ENCODE results near the gene TP53BP1.

The TP53BP1 gene

GRCh38 chr15:43529141-43529540, 36.2 kb upstream of the TP53BP1 start:
- H3K79me1 ChIP-seq (replicated peaks; ENCODE audit: low read length, poor library complexity, severe bottlenecking) = peaks cover 2% of the 10 kb centered on the region
- WGBS = 98% methylated on average over 13 of the region's 15 CpGs

GRCh38 chr15:43528542-43529007, 35.6 kb upstream of the TP53BP1 start:
- Histone ChIP-seq H3K4ac (ENCODE audit: low read depth in 1 of 2, low read length in 2 of 2) (no peak overlapping the region), H3K23ac (ENCODE audit: low read length in 2 of 2) (no peak overlapping the region), H3K14ac (ENCODE audit: low read length in 2 of 2) (no peak overlapping the region), H2BK5ac (ENCODE audit: low read depth, low read length, poor library complexity, severe bottlenecking) (no peak overlapping the region), H2BK15ac (ENCODE audit: low read depth, poor library complexity, severe bottlenecking) (no peak overlapping the region), H3K18ac (ENCODE audit: low read depth in 1 of 2, low read length in 2 of 2) (no peak overlapping the region), H3K4me2 (ENCODE audit: low read length, poor library complexity, severe bottlenecking) (no peak overlapping the region), H3K9me3 (ENCODE audit: control insufficient read depth, low read length) (no peaks in the 10 kb centered on the region), H2AFZ (ENCODE audit: low read depth, low read length) (no peak overlapping the region), H3K4me3 (ENCODE audit: insufficient read depth in 1 of 2, low read depth in 1 of 2, low read length in 2 of 2) (no peak overlapping the region), H2BK12ac (ENCODE audit: low read length in 2 of 2) (no peak overlapping the region), H3K79me1 (replicated peaks; ENCODE audit: low read length, poor library complexity, severe bottlenecking) (peaks cover 2% of the 10 kb centered on the region), H4K91ac (ENCODE audit: low read length) (no peak overlapping the region), H3K9ac (ENCODE audit: low read length) (no peak overlapping the region), H2AK5ac (ENCODE audit: low read length, severe bottlenecking) (no peak overlapping the region), H3K36me3 (ENCODE audit: control insufficient read depth in 1 of 2, insufficient read depth in 2 of 2, low read depth in 1 of 2, low read length in 2 of 2) (peaks cover 58 to 74% of the 10 kb centered on the region in 2 experiments), H4K8ac (ENCODE audit: low read length) (no peak overlapping the region), H3K27me3 (ENCODE audit: control insufficient read depth in 1 of 2, insufficient read depth in 1 of 2, low read length in 2 of 2) (no peaks in the 10 kb centered on the region), H3K4me1 (ENCODE audit: control insufficient read depth, insufficient read depth, low read depth, low read length) (peaks cover 18% of the 10 kb centered on the region), H2BK120ac (ENCODE audit: low read depth, low read length) (no peak overlapping the region), H3K27ac (ENCODE audit: low read length, poor library complexity, severe bottlenecking) (no peak overlapping the region)
- WGBS = 90% methylated on average over 10 of the region's 11 CpGs
- no peak for DNase-seq

More at GRCh38 chr15:43529141-43529540, 36.2 kb upstream of the TP53BP1 start:
- no peak overlapping the region for H2BK15ac ChIP-seq (ENCODE audit: low read depth, poor library complexity, severe bottlenecking)
- peaks cover 18% of the 10 kb centered on the region for H3K4me1 ChIP-seq (ENCODE audit: control insufficient read depth, insufficient read depth, low read depth, low read length)
- peaks cover 53 to 68% of the 10 kb centered on the region in 2 experiments for H3K36me3 ChIP-seq (ENCODE audit: control insufficient read depth in 1 of 2, insufficient read depth in 2 of 2, low read depth in 1 of 2, low read length in 2 of 2)
- no peak overlapping the region for H3K4me3 ChIP-seq (ENCODE audit: insufficient read depth in 1 of 2, low read depth in 1 of 2, low read length in 2 of 2)
- no peak overlapping the region for H2BK120ac ChIP-seq (ENCODE audit: low read depth, low read length)
- H3K4ac ChIP-seq (ENCODE audit: low read depth in 1 of 2, low read length in 2 of 2) = no peak overlapping the region
- H3K27ac ChIP-seq (ENCODE audit: low read length, poor library complexity, severe bottlenecking) = no peak overlapping the region
- no peak overlapping the region for H2AK5ac ChIP-seq (ENCODE audit: low read length, severe bottlenecking)
- no peaks in the 10 kb centered on the region for H3K27me3 ChIP-seq (ENCODE audit: control insufficient read depth in 1 of 2, insufficient read depth in 1 of 2, low read length in 2 of 2)
- H2AFZ ChIP-seq (ENCODE audit: low read depth, low read length) = no peak overlapping the region
- H3K9ac ChIP-seq (ENCODE audit: low read length) = no peak overlapping the region
- no peaks in the 10 kb centered on the region for H3K9me3 ChIP-seq (ENCODE audit: control insufficient read depth, low read length)
- no peak overlapping the region for H3K23ac ChIP-seq (ENCODE audit: low read length in 2 of 2)
- H4K8ac ChIP-seq (ENCODE audit: low read length) = no peak overlapping the region
- H3K18ac ChIP-seq (ENCODE audit: low read depth in 1 of 2, low read length in 2 of 2) = no peak overlapping the region
- no peak for DNase-seq
- no peak overlapping the region for H3K4me2 ChIP-seq (ENCODE audit: low read length, poor library complexity, severe bottlenecking)
- no peak overlapping the region for H2BK12ac ChIP-seq (ENCODE audit: low read length in 2 of 2)
- no peak overlapping the region for H3K14ac ChIP-seq (ENCODE audit: low read length in 2 of 2)
- H2BK5ac ChIP-seq (ENCODE audit: low read depth, low read length, poor library complexity, severe bottlenecking) = no peak overlapping the region
- no peak overlapping the region for H4K91ac ChIP-seq (ENCODE audit: low read length)

- no peak overlapping the region for H3K9ac ChIP-seq (ENCODE audit: low read length)
- H2BK5ac ChIP-seq (ENCODE audit: low read depth, low read length, poor library complexity, severe bottlenecking) = no peak overlapping the region
- H3K27me3 ChIP-seq (ENCODE audit: control insufficient read depth in 1 of 2, insufficient read depth in 1 of 2, low read length in 2 of 2) = no peaks in the 10 kb centered on the region
- no peak overlapping the region for H3K4ac ChIP-seq (ENCODE audit: low read depth in 1 of 2, low read length in 2 of 2)
- H3K23ac ChIP-seq (ENCODE audit: low read length in 2 of 2) = no peak overlapping the region
- no peak overlapping the region for H3K27ac ChIP-seq (ENCODE audit: low read length, poor library complexity, severe bottlenecking)
- H3K36me3 ChIP-seq (ENCODE audit: control insufficient read depth in 1 of 2, insufficient read depth in 2 of 2, low read depth in 1 of 2, low read length in 2 of 2) = peaks cover 64 to 80% of the 10 kb centered on the region in 2 experiments
- peaks cover 18% of the 10 kb centered on the region for H3K4me1 ChIP-seq (ENCODE audit: control insufficient read depth, insufficient read depth, low read depth, low read length)
- DNase-seq = no peak
- H3K4me2 ChIP-seq (ENCODE audit: low read length, poor library complexity, severe bottlenecking) = no peak overlapping the region
- H3K18ac ChIP-seq (ENCODE audit: low read depth in 1 of 2, low read length in 2 of 2) = no peak overlapping the region
- H3K4me3 ChIP-seq (ENCODE audit: insufficient read depth in 1 of 2, low read depth in 1 of 2, low read length in 2 of 2) = no peak overlapping the region
- no peak overlapping the region for H2AFZ ChIP-seq (ENCODE audit: low read depth, low read length)
- no peak overlapping the region for H4K8ac ChIP-seq (ENCODE audit: low read length)
- H2BK15ac ChIP-seq (ENCODE audit: low read depth, poor library complexity, severe bottlenecking) = no peak overlapping the region
- H3K79me1 ChIP-seq (replicated peaks; ENCODE audit: low read length, poor library complexity, severe bottlenecking) = peaks cover 4% of the 10 kb centered on the region
- no peak overlapping the region for H3K14ac ChIP-seq (ENCODE audit: low read length in 2 of 2)
- H2BK120ac ChIP-seq (ENCODE audit: low read depth, low read length) = no peak overlapping the region
- no peak overlapping the region for H2BK12ac ChIP-seq (ENCODE audit: low read length in 2 of 2)
- H3K9me3 ChIP-seq (ENCODE audit: control insufficient read depth, low read length) = no peaks in the 10 kb centered on the region
- WGBS = 93% methylated on average over 12 of the region's 12 CpGs
- no peak overlapping the region for H2AK5ac ChIP-seq (ENCODE audit: low read length, severe bottlenecking)
- H4K91ac ChIP-seq (ENCODE audit: low read length) = no peak overlapping the region
Observed at GRCh38 chr15:43527802-43528541, 35.0 kb upstream of the TP53BP1 start.

- Histone ChIP-seq H3K4me3 (ENCODE audit: insufficient read depth in 1 of 2, low read depth in 1 of 2, low read length in 2 of 2) (no peak overlapping the region), H3K4me2 (ENCODE audit: low read length, poor library complexity, severe bottlenecking) (no peak overlapping the region), H3K23ac (ENCODE audit: low read length in 2 of 2) (no peak overlapping the region), H3K9ac (ENCODE audit: low read length) (no peak overlapping the region), H2BK15ac (ENCODE audit: low read depth, poor library complexity, severe bottlenecking) (no peak overlapping the region), H3K27me3 (ENCODE audit: control insufficient read depth in 1 of 2, insufficient read depth in 1 of 2, low read length in 2 of 2) (no peaks in the 10 kb centered on the region), H3K18ac (ENCODE audit: low read depth in 1 of 2, low read length in 2 of 2) (no peak overlapping the region), H3K4ac (ENCODE audit: low read depth in 1 of 2, low read length in 2 of 2) (no peak overlapping the region), H2BK120ac (ENCODE audit: low read depth, low read length) (no peak overlapping the region), H3K4me1 (ENCODE audit: control insufficient read depth, insufficient read depth, low read depth, low read length) (peaks cover 18% of the 10 kb centered on the region), H4K91ac (ENCODE audit: low read length) (no peak overlapping the region), H2BK5ac (ENCODE audit: low read depth, low read length, poor library complexity, severe bottlenecking) (no peak overlapping the region), H2AFZ (ENCODE audit: low read depth, low read length) (no peak overlapping the region), H2AK5ac (ENCODE audit: low read length, severe bottlenecking) (no peak overlapping the region), H4K8ac (ENCODE audit: low read length) (no peak overlapping the region), H3K79me1 (replicated peaks; ENCODE audit: low read length, poor library complexity, severe bottlenecking) (peaks cover 9% of the 10 kb centered on the region), H3K36me3 (ENCODE audit: control insufficient read depth in 1 of 2, insufficient read depth in 2 of 2, low read depth in 1 of 2, low read length in 2 of 2) (peaks cover 71 to 88% of the 10 kb centered on the region in 2 experiments), H3K14ac (ENCODE audit: low read length in 2 of 2) (no peak overlapping the region), H2BK12ac (ENCODE audit: low read length in 2 of 2) (no peak overlapping the region), H3K9me3 (ENCODE audit: control insufficient read depth, low read length) (no peaks in the 10 kb centered on the region), H3K27ac (ENCODE audit: low read length, poor library complexity, severe bottlenecking) (no peak overlapping the region)
- WGBS = 86% methylated on average over 8 of the region's 9 CpGs
- DNase-seq = no peak
Observed at GRCh38 chr15:43527016-43527801, 34.3 kb upstream of the TP53BP1 start.
